Mesothelial cell of epicardium (in vitro differentiated cells): ENCODE data around the gene FANCB. TPM values are rescaled to one million over a fixed set of nuclear protein-coding genes. Genes with fewer than 3 reads are reported as not detected.

Experiments used
- DNase-seq, 2 experiments: peaks; one replicate each; pipeline ENCODE4 v3.0.0; 2021; ENCODE audit warnings: low spot score in 2 of 2; ENCODE audit not compliant: unreplicated experiment in 2 of 2
- H3K27ac Mint-ChIP-seq: 2 replicates; pipeline ENCODE4 v1.8.0; 2021; ENCODE audit warnings: mixed read lengths
- H3K27me3 Mint-ChIP-seq: 2 replicates; pipeline ENCODE4 v1.8.0; 2021; ENCODE audit warnings: low read depth, mixed read lengths
- H3K36me3 Mint-ChIP-seq: 2 replicates; pipeline ENCODE4 v1.8.0; 2021; ENCODE audit warnings: mixed read lengths
- H3K4me1 Mint-ChIP-seq: 2 replicates; pipeline ENCODE4 v1.8.0; 2021; ENCODE audit warnings: mixed read lengths
- H3K4me3 Mint-ChIP-seq: 2 replicates; pipeline ENCODE4 v1.8.0; 2021; ENCODE audit warnings: mild to moderate bottlenecking, moderate library complexity, mixed read lengths
- H3K9me3 Mint-ChIP-seq: 2 replicates; pipeline ENCODE4 v1.8.0; 2021; ENCODE audit warnings: mixed read lengths
- total RNA-seq: library from RNA; stranded (reverse); gene quantifications from 3 replicates; pipeline ENCODE4 v1.2.1, GENCODE V29; 2021
- TF ChIP-seq, protein P1 (sequence below): fragments of 200-600 bp; sonication (generic); IDR thresholded peaks from one replicate; pipeline ENCODE4 v1.5.0; 2021; ENCODE audit warnings: antibody characterized with exemption; ENCODE audit not compliant: unreplicated experiment

Gene FANCB
- total RNA-seq, result 6.0 to 7.6 TPM (median 6.2 TPM) in 3 replicates

- Mint-ChIP-seq H3K27ac (peak within 1 kb of the TSS; percentile 94), H3K9me3 (peaks cover 24% of the 10 kb centered on the region), H3K4me3 (peak within 1 kb of the TSS; percentile 88), H3K36me3 (peaks cover 9% of the 10 kb centered on the region), H3K27me3 (no peaks in the 10 kb centered on the region), H3K4me1 (peaks cover 3% of the 10 kb centered on the region)
- peak; percentile 82 to 91 for DNase-seq
- TF ChIP-seq, protein P1, sequence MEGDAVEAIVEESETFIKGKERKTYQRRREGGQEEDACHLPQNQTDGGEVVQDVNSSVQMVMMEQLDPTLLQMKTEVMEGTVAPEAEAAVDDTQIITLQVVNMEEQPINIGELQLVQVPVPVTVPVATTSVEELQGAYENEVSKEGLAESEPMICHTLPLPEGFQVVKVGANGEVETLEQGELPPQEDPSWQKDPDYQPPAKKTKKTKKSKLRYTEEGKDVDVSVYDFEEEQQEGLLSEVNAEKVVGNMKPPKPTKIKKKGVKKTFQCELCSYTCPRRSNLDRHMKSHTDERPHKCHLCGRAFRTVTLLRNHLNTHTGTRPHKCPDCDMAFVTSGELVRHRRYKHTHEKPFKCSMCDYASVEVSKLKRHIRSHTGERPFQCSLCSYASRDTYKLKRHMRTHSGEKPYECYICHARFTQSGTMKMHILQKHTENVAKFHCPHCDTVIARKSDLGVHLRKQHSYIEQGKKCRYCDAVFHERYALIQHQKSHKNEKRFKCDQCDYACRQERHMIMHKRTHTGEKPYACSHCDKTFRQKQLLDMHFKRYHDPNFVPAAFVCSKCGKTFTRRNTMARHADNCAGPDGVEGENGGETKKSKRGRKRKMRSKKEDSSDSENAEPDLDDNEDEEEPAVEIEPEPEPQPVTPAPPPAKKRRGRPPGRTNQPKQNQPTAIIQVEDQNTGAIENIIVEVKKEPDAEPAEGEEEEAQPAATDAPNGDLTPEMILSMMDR, result no peak
Observed at GRCh38 chrX:14872851-14873675, at the start of gene FANCB, which contains the start of gene MOSPD2. Gene FANCB (minus strand): TSS chrX:14873069. CDS start chrX:14865510, 7,559 bp downstream. Gene MOSPD2 (plus strand): TSS chrX:14873421. CDS start chrX:14873529, 108 bp downstream.

DNA sequence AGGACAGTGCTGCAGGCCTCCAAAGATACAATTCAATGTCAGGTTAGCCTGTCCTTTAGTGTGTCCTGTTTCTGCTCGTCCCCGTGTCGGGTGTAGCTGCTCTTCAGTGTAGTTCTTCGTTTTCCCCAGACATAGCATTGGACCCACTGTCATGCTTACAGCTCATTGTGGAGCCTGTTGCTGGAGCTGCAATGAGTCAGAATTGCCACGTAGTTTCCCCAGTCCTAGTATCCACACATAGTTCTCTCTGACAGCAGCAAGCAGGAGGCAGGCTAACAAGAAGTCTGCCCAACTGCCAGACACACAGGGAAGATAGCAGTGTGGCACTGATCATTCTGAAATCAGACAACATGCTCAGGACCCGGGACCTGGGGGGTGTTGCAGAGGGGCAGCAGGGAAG is 49.6 kb upstream of the FANCB start:
- no peak for DNase-seq
- Mint-ChIP-seq H3K4me1 (peaks cover under 1% of the 10 kb centered on the region), H3K27ac (no peak overlapping the region), H3K36me3 (peaks cover 9% of the 10 kb centered on the region), H3K27me3 (no peaks in the 10 kb centered on the region), H3K4me3 (no peak overlapping the region), H3K9me3 (peaks cover 19% of the 10 kb centered on the region)
- TF ChIP-seq, protein P1, result no peak

DNA sequence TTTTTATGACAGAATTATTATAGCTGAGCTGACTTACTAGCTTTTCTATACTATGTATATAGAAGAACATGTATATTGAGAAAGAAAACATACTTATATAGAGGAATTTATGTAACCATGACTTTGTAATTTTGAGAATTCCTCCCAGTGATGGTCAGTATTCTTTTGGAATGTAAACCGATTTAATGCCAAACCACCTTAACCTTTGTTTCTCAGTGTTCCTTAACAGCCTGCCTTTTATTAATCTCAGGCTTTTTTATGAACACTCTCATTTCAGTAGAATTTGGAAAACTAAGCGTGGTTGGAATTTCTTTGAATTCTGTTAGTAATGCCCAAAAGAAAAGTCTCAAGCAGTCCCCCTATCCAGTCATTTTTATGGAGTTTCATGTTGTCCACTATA is 47.3 kb upstream of the FANCB start:
- TF ChIP-seq, protein P1, result no peak
- peaks cover 14% of the 10 kb centered on the region for H3K36me3 Mint-ChIP-seq
- no peak overlapping the region for H3K27ac Mint-ChIP-seq
- H3K4me3 Mint-ChIP-seq, result no peak overlapping the region
- H3K27me3 Mint-ChIP-seq, result no peaks in the 10 kb centered on the region
- DNase-seq, result no peak
- peaks cover 2% of the 10 kb centered on the region for H3K4me1 Mint-ChIP-seq
- H3K9me3 Mint-ChIP-seq, result peaks cover 22% of the 10 kb centered on the region

- TF ChIP-seq, protein P1, result no peak
- no peaks in the 10 kb centered on the region for H3K27me3 Mint-ChIP-seq
- H3K27ac Mint-ChIP-seq, result no peak overlapping the region
- H3K9me3 Mint-ChIP-seq, result peaks cover 22% of the 10 kb centered on the region
- no peak for DNase-seq
- peaks cover 2% of the 10 kb centered on the region for H3K4me1 Mint-ChIP-seq
- peaks cover 14% of the 10 kb centered on the region for H3K36me3 Mint-ChIP-seq
- no peak overlapping the region for H3K4me3 Mint-ChIP-seq
Observed at GRCh38 chrX:14919407-14919806, 46.5 kb upstream of the FANCB start.

DNA sequence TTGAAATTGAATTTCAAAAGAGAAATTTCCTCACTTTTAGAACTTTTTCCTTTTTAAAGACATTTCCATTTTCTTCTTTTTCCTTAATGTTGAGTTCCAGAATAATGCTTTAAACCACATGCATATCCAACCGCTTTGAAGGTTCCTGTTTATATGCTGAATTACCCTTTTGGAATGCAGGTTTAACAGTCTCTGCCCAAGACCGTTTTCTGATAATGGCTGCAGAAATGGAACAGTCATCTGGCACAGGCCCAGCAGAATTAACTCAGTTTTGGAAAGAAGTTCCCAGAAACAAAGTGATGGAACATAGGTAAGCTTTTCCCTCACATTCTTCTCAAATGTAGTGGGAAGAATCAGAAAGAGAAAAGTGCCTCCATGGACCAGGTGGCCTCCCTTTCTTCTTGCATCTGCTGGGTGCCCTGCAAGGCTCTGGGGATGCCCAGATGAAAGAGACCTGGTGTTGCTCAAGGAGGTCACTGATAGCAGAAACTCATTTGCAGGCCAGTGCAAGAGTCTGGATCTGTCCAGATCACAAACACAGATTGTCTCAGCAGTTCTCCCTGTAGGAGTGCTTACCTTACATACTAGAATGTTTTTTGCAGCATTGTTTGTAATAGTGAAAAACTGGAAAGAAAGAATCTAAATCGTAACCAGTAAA is 43.3 kb upstream of the FANCB start:
- H3K9me3 Mint-ChIP-seq, result peaks cover 21% of the 10 kb centered on the region
- H3K4me3 Mint-ChIP-seq, result no peak overlapping the region
- DNase-seq, result no peak
- TF ChIP-seq, protein P1, result no peak
- H3K4me1 Mint-ChIP-seq, result peaks cover 2% of the 10 kb centered on the region
- H3K36me3 Mint-ChIP-seq, result peaks cover 14% of the 10 kb centered on the region
- no peaks in the 10 kb centered on the region for H3K27me3 Mint-ChIP-seq
- no peak overlapping the region for H3K27ac Mint-ChIP-seq
